Activated naive CD4-positive, alpha-beta T cell treated with anti-CD3 and anti-CD28 coated beads, Interleukin-2, amount 50 U/mL, for 16 hours (primary cell): ENCODE results near the gene MEGF11.

Source experiments
- DNase-seq: peaks from one replicate; pipeline ENCODE4 v3.0.0-alpha.2; 2020

MEGF11 gene

GRCh38 chr15:66107070-66107469 lies 146.5 kb downstream of the MEGF11 start:
- no peak for DNase-seq

DNA sequence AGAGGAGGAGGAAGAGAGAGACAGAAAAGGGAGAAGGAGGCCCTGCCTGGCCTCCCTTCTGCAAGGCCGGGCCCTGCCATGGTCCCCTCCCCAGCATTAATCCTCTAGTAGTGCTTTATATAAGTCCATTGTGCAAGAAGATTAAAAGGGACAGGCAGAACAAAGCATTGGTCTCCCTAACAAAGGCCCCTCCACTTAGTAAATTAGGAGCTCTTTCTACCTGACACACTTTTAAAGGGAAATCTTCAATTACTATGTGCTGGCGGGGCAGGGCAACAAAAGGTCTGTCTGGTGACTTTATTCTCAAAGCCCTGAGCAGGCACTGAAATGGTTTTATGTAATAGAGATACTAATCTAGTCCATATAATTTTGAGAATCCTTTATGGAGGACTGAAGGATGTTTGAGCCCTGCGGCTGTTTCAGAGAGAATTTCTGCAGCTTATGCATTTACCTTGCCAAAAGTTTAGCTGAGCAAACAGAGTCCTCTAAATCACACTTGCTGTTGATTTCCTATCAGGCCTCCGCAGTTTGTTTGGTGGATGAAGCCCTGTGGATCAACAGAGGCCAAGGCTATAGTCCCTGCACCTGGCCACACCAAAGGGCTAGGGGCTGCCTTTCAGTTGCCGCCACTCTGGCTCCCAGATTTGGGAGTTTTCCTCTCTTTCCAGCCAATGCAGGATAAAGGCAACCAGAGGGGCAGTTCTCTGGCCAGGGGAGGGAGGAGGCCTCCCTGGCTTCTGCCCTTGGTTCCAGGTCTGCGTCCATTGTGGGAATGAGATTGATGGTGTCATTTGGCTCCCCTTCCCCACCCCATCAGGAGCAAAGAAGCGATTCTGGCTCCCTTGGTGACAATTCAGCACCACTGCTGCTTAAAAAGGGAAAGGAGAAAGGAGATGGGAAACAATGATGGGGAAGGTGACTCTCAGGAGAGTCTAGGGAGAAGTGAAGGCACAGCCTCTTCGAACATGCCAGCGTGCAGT lies 148.0 kb downstream of the MEGF11 start:
- no peak for DNase-seq

DNA sequence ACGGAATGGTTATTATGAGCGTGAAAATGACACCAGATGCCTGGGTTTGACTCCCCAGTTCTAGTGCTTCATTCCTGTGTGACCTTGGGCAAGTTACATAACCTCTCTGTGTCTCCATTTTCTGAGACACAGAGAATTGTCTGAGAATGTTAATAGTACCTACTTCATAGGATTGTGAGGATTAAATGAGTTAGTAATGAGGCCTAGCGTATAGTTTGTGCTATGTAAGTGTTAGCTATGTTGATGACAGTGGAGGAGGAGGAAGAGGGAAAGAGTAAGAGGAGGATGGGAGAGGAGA lies 150.3 kb downstream of the MEGF11 start:
- no peak for DNase-seq

DNA sequence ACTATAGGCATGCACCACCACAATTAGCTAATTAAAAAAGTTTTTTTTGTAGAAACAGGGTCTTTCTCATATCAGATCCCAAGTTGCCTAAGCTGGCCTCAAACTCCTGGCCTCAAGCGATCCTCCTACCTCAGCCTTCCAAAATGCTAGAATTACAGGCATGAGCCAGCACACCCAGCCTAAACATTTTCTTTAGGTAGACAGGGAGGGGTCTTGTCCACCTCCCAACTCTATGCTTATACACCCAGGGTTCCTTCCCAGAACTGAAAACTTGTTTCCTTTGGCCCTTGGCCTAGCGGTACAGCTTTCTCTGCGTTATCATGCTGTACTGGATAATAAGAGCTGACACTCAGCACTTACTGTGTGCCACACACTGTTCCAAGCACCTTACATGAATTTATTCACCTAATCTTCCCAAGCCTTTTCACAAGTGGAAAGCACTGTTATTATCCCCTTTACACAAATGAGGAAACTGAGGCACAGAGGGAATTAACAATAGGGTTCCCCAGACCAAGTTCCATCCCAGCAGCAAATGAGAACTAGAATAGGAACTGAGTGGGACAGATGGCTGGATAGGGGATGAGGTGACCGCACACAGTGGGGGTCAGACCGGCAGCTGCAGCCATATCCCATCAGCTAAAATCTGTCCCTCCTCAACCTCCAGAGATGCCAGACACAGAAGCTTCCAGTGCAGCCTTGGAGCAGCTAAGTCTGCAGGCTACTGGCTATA lies 150.8 kb downstream of the MEGF11 start:
- no peak for DNase-seq

- DNase-seq = no peak
Measured at GRCh38 chr15:66101715-66102395, 151.7 kb downstream of the MEGF11 start.

- no peak for DNase-seq
Measured at GRCh38 chr15:66100761-66101160, 152.8 kb downstream of the MEGF11 start.

GRCh38 chr15:66099950-66100671 lies 153.4 kb downstream of the MEGF11 start:
- no peak for DNase-seq

DNA sequence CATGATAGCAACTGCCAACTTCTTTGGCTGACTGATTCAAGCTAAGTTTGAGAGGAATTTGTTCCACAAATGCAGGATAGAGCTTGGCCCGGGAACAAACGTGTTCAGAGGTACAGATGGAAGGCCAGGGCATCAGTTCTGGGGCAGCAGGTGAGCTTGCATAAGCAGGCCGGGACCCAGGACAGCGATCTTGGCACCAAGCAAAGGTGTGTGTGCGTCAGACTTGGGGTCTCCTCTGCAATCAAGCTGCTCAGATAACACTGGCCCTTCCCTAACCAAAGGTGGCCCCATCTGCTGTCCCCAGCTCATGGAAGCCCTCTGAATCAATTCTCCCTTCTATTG lies 155.6 kb downstream of the MEGF11 start:
- DNase-seq = no peak

DNA sequence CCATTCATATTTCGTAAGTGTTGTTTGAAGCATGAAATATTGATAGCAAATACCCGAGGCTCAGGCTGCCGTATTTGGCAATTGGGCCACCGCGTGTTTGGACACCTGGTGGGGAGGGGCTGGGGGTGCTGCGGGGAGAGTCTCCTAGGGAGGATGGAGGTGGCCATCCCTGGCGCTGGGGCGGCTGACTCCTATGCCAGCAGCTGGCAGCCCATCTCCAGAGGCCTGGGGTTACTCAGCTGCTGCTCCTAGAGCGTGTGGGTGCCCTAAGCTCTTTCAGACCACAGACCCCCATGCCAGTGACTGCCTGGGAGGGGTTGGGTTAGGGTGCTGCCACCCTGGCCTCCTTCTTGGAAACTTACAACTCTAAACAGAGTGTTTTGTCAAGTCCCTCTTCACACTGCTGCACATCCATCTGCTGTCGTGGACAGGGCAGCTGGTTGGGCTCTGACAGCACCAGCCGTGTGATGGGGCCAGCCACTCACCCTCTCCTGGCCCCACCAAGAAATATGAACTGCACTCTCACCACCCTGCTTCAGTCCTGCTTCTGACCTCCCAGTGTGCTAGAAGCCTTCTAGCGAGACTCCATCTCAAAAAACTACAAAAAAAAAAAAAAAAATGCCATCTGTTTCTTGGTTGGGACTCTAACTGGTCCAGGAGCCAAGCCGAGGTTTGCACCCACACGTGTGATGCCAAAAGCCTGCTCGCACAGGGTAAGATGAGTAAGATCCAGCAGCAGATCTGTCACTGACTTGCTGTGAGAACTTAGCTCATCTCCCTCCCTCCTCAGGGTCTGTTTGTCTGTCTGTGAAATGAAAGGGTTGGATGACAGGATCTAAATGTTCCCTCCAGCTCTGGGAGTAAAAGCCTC lies 156.2 kb downstream of the MEGF11 start:
- no peak for DNase-seq

- no peak for DNase-seq
Measured at GRCh38 chr15:66096688-66097058, 156.9 kb downstream of the MEGF11 start.

- no peak for DNase-seq
Measured at GRCh38 chr15:66095871-66096687, 157.5 kb downstream of the MEGF11 start.

- DNase-seq = no peak
Measured at GRCh38 chr15:66094331-66094730, 159.2 kb downstream of the MEGF11 start.

DNA sequence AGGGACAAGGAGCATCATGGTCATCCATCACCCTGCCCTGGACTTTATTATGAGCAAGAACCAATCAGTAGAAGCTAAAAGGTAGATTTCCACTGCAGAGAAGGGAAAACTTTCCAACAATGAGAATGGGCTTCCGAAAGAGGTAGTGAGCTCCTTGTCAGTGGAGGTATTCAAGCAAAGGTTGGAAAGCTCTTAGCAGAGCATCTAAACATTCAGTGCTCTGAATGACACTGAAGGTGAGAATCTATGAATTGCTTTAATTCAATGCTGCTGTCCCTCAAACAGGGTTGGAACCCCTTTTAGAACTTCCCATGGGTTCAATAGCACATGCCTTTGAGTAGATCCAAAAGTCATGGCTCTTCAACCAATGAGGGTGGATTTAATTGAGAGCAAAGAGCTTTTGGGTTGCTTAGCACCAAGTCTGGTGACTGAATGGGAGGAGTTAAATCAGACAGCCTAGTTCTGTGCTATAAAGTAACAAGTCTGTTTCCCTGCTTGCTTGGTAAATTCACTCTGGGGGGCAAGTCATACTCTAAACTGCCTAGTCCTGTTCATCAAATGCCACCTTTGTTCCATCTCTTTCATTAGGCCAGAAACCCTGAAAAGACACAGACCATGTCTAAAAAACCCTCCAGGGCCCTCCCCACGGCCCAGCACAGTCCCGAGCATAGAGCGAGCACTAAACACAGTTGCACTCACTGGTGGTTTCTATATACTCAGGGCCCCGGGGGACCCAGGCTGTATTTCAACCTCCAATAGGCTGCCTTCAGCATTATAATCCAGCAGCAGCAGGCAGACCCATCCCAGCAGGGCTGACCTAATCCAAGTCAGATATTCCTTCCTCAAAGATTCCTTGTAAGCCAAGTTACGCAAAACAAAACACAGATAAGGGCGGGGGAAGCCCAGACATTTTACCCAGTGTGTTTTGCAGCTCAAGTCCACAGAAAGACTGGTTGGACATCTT lies 161.2 kb downstream of the MEGF11 start:
- DNase-seq = no peak

DNA sequence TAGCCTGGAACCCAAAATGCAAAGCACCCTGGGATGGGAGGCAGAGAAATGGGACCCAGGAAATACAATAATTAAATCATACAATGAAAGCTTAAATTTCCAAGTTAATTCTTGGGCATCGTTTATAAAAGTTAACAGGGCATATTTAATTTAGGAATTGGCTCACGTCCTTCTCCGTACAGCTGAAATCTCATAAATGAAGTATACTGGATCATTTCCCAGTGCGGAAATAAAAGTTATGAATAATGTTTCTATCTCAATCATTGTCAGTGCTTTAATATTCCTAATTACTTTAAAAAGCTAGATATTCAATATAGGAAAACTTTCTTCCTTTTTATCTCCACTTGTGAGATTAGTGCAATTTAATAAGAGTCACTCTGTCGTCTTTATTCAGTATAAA lies 164.0 kb downstream of the MEGF11 start:
- DNase-seq = no peak

DNA sequence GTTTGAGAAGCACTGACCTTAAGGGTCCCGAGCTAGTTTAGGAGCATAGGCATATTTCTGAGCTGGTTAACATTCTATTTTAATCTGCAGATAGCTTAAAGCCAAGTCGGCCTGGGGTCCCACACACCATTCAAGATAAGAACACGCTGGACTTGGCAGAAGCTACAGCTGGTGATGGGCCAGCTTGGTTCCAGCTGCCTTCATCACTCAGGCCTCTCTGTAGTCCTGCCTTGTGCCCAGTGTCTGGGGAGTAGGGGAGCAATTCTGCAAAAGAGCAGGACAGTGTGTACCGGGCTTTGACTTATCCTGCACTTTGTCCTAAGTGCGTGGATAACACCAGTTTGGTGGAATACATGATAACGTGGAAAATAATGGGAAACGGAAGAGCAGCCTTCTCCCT lies 164.5 kb downstream of the MEGF11 start:
- no peak for DNase-seq

GRCh38 chr15:66085128-66085527 lies 168.4 kb downstream of the MEGF11 start:
- DNase-seq = peak; percentile 22

DNA sequence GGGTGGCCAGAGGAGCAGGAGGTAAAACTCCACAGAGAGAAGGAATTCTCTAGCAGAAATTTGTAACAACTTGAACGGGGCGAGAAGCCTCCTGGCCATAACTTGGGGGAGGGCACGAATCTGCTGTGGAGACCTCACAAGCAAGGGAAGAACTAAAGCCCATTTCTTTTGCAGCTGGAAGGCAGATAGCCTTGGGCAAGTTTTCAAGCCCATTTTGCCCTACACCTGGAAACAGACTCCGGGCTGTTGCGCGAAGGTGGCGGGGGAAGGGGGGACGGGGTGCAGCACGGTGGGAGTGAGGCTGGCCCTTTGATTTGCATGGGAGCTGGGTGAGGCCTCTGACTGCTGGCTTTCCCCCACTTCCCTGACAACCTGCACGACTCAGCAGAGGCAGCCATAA lies 168.8 kb downstream of the MEGF11 start:
- no peak for DNase-seq

- no peak for DNase-seq
Measured at GRCh38 chr15:66080717-66081398, 172.7 kb downstream of the MEGF11 start.

- no peak for DNase-seq
Measured at GRCh38 chr15:66078929-66079275, 174.6 kb downstream of the MEGF11 start.
